GM12872 (cell line): ENCODE measurements around the gene IQGAP2.
A peak's percentile ranks its signal among the peaks of the same experiment; 100 is the strongest.

Experiments
- TF ChIP-seq, protein P1 (sequence below): IDR thresholded peaks from 3 replicates; pipeline ENCODE4 v1.5.1; 2011; ENCODE audit warnings: low read depth, mild to moderate bottlenecking, low read length, moderate library complexity; ENCODE audit not compliant: insufficient read depth

IQGAP2 gene, protein sequence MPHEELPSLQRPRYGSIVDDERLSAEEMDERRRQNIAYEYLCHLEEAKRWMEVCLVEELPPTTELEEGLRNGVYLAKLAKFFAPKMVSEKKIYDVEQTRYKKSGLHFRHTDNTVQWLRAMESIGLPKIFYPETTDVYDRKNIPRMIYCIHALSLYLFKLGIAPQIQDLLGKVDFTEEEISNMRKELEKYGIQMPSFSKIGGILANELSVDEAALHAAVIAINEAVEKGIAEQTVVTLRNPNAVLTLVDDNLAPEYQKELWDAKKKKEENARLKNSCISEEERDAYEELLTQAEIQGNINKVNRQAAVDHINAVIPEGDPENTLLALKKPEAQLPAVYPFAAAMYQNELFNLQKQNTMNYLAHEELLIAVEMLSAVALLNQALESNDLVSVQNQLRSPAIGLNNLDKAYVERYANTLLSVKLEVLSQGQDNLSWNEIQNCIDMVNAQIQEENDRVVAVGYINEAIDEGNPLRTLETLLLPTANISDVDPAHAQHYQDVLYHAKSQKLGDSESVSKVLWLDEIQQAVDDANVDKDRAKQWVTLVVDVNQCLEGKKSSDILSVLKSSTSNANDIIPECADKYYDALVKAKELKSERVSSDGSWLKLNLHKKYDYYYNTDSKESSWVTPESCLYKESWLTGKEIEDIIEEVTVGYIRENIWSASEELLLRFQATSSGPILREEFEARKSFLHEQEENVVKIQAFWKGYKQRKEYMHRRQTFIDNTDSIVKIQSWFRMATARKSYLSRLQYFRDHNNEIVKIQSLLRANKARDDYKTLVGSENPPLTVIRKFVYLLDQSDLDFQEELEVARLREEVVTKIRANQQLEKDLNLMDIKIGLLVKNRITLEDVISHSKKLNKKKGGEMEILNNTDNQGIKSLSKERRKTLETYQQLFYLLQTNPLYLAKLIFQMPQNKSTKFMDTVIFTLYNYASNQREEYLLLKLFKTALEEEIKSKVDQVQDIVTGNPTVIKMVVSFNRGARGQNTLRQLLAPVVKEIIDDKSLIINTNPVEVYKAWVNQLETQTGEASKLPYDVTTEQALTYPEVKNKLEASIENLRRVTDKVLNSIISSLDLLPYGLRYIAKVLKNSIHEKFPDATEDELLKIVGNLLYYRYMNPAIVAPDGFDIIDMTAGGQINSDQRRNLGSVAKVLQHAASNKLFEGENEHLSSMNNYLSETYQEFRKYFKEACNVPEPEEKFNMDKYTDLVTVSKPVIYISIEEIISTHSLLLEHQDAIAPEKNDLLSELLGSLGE (N-terminal part only)

DNA sequence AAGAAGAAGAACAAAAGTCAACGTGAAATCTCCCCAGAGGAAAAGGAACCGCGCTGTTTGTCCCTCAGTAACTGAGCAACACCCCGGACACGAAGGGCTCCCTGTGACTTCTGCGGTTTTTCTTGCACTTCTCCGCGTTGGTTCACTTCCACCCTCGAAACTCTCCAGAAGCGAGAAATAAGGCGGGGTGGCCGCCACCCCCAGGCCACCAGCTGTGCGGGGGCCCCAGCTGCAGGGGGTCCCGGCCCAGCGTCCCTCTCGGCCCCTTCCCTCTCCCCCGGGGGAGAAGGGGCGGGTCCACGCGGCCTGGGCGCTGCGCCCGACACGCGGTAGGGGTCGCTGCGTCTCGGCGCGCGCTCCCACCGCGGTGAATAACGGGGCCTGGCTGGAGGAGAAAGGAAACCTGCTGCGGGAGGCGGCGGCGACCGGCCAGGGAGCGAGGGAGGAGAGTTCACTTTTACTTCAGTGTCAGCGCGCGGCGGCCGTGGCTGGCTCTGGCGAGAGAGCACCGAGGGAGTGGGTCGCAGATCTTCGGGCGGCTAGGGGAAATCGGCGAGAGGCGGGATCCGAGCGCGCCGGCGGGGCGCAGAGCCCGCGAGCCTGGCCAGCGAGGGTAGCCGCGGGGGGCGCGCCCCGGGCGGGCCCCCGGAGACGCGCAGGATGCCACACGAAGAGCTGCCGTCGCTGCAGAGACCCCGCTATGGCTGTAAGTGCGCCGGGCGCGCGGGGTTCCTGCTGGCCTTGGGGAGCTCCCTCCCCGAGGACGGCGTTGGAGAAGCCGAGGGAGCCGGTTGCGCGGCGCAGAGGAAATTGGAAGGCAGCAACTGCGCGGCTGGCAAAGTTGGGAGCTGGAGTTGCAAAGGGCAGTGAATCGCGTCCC is at the start of gene IQGAP2:
TSS of gene IQGAP2 (plus strand) at position 400 of the 880 bp plus-strand sequence. CDS start at position 661, 261 bp downstream.
- TF ChIP-seq, protein P1, sequence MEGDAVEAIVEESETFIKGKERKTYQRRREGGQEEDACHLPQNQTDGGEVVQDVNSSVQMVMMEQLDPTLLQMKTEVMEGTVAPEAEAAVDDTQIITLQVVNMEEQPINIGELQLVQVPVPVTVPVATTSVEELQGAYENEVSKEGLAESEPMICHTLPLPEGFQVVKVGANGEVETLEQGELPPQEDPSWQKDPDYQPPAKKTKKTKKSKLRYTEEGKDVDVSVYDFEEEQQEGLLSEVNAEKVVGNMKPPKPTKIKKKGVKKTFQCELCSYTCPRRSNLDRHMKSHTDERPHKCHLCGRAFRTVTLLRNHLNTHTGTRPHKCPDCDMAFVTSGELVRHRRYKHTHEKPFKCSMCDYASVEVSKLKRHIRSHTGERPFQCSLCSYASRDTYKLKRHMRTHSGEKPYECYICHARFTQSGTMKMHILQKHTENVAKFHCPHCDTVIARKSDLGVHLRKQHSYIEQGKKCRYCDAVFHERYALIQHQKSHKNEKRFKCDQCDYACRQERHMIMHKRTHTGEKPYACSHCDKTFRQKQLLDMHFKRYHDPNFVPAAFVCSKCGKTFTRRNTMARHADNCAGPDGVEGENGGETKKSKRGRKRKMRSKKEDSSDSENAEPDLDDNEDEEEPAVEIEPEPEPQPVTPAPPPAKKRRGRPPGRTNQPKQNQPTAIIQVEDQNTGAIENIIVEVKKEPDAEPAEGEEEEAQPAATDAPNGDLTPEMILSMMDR, result peak; percentile 68

DNA sequence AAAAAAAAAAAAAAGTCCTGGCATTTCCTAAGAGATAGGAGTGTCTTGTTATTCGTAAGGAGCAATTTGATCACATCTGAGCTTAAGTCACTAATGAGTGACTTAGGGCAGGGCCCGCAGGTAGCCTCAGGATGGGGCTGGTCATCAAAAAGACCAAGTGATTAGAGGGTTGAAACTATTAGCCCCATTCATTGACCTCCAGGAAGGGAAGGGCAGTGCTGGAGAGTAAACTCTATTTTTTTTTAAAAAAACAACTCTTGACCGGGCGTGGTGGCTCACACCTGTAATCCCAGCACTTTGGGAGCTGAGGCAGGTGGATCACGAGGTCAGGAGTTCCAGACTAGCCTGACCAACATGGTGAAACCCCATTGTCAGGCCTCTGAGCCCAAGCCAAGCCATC is 46.2 kb upstream of the IQGAP2 start:
- TF ChIP-seq, protein P1, result no peak

DNA sequence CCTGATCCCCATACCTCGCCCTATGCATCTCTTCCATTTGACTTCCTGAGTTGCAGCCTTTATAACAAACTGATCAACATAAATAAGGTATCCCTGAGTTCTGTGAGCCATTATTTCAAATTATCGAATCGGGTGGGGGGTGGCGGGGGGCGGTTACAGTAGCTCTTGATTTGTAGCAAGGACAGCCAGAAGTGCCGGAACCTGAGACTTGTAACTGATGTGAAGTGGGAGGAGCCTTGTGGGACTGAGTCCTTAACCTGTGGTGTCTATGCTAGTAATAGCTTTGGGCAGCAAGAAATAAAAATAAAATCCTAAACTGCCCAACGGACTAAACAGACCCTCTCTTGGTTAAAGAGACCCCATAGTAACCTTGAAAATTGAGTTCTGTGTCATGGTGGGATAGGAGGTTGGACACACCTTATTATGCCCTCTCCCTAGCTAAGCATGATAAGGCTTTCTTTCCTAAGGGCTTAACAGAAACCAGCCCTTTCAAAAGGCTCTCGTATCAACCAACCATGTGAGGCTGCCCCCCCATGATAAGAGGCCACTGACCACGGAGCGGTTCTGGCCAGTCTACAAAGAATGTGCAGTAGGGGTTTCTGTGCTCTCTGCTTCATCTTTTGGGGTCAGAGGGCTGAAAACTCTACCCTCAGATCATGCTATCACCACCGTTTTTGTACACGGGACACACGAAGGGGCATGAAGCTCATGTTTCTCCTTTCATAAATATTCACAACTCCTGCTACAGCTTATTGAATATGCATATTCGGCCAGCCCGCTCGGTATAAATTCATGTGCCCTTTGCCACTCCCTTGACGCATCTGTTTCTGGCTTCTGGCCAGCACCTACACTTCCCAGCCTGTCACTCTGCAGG is 39.5 kb upstream of the IQGAP2 start:
- TF ChIP-seq, protein P1, result no peak

DNA sequence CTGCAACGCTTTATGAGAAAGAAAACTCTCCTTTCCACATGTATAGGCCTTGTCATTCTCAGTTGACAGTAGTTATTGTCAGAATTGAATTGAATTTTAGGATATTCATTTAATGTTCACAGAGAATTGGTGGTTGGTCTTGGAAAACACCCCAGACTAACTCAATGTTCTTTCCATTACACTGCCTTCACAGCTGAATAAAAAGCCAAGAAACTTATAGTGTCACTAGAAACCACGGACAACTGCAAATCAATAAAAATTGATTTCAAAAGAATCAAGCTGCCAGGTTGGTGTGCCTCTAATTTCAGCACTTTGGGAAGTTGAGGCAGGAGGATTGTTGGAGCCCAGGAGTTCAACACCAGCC is 38.9 kb upstream of the IQGAP2 start:
- TF ChIP-seq, protein P1, result no peak

DNA sequence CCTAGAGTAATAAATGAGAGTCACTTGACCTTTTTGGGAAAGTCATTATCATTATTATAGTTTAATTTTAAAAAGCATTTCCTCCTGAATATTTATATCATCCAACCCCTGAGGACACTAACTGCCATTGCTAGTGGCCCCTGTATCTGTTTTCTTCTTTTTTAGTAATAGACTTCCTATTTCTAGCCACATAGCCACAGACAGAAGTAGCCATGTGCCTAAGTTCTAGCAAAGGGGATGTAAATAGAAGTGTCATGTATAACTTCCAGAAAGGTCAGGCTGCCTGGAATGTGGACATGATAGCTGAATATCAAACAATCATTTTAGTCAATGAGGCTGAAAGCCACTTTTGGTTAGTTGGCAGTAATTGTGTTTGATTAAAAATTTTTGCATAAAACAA is 37.5 kb upstream of the IQGAP2 start:
- TF ChIP-seq, protein P1, result no peak

DNA sequence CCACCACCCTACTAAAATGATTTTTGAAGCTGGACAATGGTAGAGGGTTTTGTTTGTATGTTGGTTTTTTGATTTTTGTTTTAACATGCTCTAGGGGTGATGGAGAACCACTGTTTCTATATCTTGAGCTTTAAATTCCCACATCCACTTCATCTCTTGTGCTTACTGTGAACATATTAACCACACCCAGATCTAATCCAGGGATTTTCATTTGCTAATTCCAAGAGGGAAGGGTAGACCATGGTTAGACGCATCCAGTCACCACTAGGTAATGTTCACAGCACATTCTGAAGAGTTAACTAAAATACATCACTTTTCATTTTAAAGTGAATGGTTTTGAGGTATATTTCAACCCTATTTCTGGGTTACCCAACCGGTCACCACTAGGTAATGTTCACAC is 36.5 kb upstream of the IQGAP2 start:
- TF ChIP-seq, protein P1, result no peak
